Measurements from ENCODE around the gene CFAP54.

The CFAP54 gene

GRCh38 chr12:96658075-96658474, 168.7 kb downstream of the CFAP54 start:
- H3K4me3 ChIP-seq (ENCODE audit: low read depth, low read length) = no peak overlapping the region
- TF ChIP-seq ZNF561 (tag by site-specific recombination; IDR thresholded peaks at IDR 0.05; ENCODE audit: borderline replicate concordance) (no peak), ZNF274 (IDR thresholded peaks at IDR 0.05; ENCODE audit: low read length) (no peak), ZNF274 (tag by site-specific recombination; IDR thresholded peaks at IDR 0.05; ENCODE audit: borderline replicate concordance) (no peak), ZNF221 (tag by site-specific recombination; IDR thresholded peaks at IDR 0.05; ENCODE audit: borderline replicate concordance) (no peak), ZNF488 (tag by site-specific recombination; IDR thresholded peaks at IDR 0.05) (no peak), ZNF514 (tag by site-specific recombination; IDR thresholded peaks at IDR 0.05) (no peak), SETDB1 (IDR thresholded peaks at IDR 0.05; ENCODE audit: insufficient read length, low read length) (no peak), ZNF292 (tag by site-specific recombination; IDR thresholded peaks at IDR 0.05; ENCODE audit: borderline replicate concordance, low read depth) (no peak), CTCF (tag by site-specific recombination; IDR thresholded peaks at IDR 0.05) (no peak)
- H3K4me1 ChIP-seq (ENCODE audit: control insufficient read depth, insufficient read depth, low read length) = no peaks in the 10 kb centered on the region
- ChIA-PET POLR2A (no interaction called here), CTCF (interaction anchor here (1.0 kb wide), 1 partner anchor 48 kb away, joined by 6 read pairs; no protein-coding TSS in a partner anchor)
- no peaks in the 10 kb centered on the region for H3K9me3 ChIP-seq (ENCODE audit: control insufficient read depth, insufficient read depth, low read depth, low read length)
- no peaks in the 10 kb centered on the region for H3K36me3 ChIP-seq (ENCODE audit: control insufficient read depth in 2 of 2, insufficient read depth in 1 of 2, low read length in 2 of 2)
- no peak overlapping the region for H3K27ac ChIP-seq (ENCODE audit: extremely low read depth, low read depth, low read length)

GRCh38 chr12:96669786-96670185, 180.4 kb downstream of the CFAP54 start:
- TF ChIP-seq ELK4 (IDR thresholded peaks at IDR 0.05; ENCODE audit: borderline replicate concordance, low read depth, low read length) = no peak
- no peak for TF ChIP-seq ZNF560 (tag by site-specific recombination; IDR thresholded peaks at IDR 0.05; ENCODE audit: borderline replicate concordance)
- no peak for TF ChIP-seq ZNF175 (tag by site-specific recombination; IDR thresholded peaks at IDR 0.05)
- POLR2A ChIA-PET = no interaction called here
- CTCF ChIA-PET = no interaction called here

GRCh38 chr12:96670334-96670899, 181.0 kb downstream of the CFAP54 start:
- Histone ChIP-seq H3K36me3 (ENCODE audit: control insufficient read depth in 2 of 2, insufficient read depth in 1 of 2, low read length in 2 of 2) (no peaks in the 10 kb centered on the region), H3K9me3 (ENCODE audit: control insufficient read depth, insufficient read depth, low read depth, low read length) (no peaks in the 10 kb centered on the region), H3K27ac (ENCODE audit: extremely low read depth, low read depth, low read length) (no peak overlapping the region), H3K4me3 (ENCODE audit: low read depth, low read length) (no peak overlapping the region), H3K4me1 (ENCODE audit: control insufficient read depth, insufficient read depth, low read length) (no peaks in the 10 kb centered on the region)
- CTCF ChIA-PET = no interaction called here
- POLR2A ChIA-PET = no interaction called here
- TF ChIP-seq ZNF580 (tag by site-specific recombination; IDR thresholded peaks at IDR 0.05) = no peak
- no peak for TF ChIP-seq ZNF426 (tag by site-specific recombination; IDR thresholded peaks at IDR 0.05)
- TF ChIP-seq ZNF571 (tag by site-specific recombination; IDR thresholded peaks at IDR 0.05) = no peak
- TF ChIP-seq ZBTB8A (tag by site-specific recombination; IDR thresholded peaks at IDR 0.05) = no peak
- TF ChIP-seq BCL6B (tag by site-specific recombination; IDR thresholded peaks at IDR 0.05) = no peak
- no peak for TF ChIP-seq ZBTB20 (tag by site-specific recombination; IDR thresholded peaks at IDR 0.05)
- TF ChIP-seq ZNF629 (tag by site-specific recombination; IDR thresholded peaks at IDR 0.05) = no peak
- TF ChIP-seq ZNF18 (tag by site-specific recombination; IDR thresholded peaks at IDR 0.05) = no peak
- no peak for TF ChIP-seq ZNF747 (tag by site-specific recombination; IDR thresholded peaks at IDR 0.05)
- no peak for TF ChIP-seq ZNF19 (tag by site-specific recombination; IDR thresholded peaks at IDR 0.05; ENCODE audit: low read depth)
- no peak for TF ChIP-seq ZNF560 (tag by site-specific recombination; IDR thresholded peaks at IDR 0.05; ENCODE audit: borderline replicate concordance)
- TF ChIP-seq ZNF324 (tag by site-specific recombination; IDR thresholded peaks at IDR 0.05) = no peak
- no peak for TF ChIP-seq ZNF488 (tag by site-specific recombination; IDR thresholded peaks at IDR 0.05)
- no peak for TF ChIP-seq ZNF335 (tag by site-specific recombination; conservative IDR thresholded peaks at IDR 0.05)

More at GRCh38 chr12:96669786-96670185, 180.4 kb downstream of the CFAP54 start:
- H3K27ac ChIP-seq (ENCODE audit: extremely low read depth, low read depth, low read length) = no peak overlapping the region
- H3K36me3 ChIP-seq (ENCODE audit: control insufficient read depth in 2 of 2, insufficient read depth in 1 of 2, low read length in 2 of 2) = no peaks in the 10 kb centered on the region
- no peaks in the 10 kb centered on the region for H3K9me3 ChIP-seq (ENCODE audit: control insufficient read depth, insufficient read depth, low read depth, low read length)
- H3K4me3 ChIP-seq (ENCODE audit: low read depth, low read length) = no peak overlapping the region
- H3K4me1 ChIP-seq (ENCODE audit: control insufficient read depth, insufficient read depth, low read length) = no peaks in the 10 kb centered on the region
